HG03378 (cell line): Measurements from ENCODE around the gene TMCO1.
"Not testable (repeated sequence)": the region's sequence is repeated elsewhere in the genome, so short reads cannot be mapped to it uniquely, and the experiment has no call there.

Experiments
- ATAC-seq: cut with Tn5 transposase; IDR thresholded peaks from one replicate; pipeline ENCODE4 v1.9.1; 2021; ENCODE audit warnings: mild to moderate bottlenecking, moderate library complexity; ENCODE audit not compliant: unreplicated experiment

The TMCO1 gene, protein sequence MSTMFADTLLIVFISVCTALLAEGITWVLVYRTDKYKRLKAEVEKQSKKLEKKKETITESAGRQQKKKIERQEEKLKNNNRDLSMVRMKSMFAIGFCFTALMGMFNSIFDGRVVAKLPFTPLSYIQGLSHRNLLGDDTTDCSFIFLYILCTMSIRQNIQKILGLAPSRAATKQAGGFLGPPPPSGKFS

DNA sequence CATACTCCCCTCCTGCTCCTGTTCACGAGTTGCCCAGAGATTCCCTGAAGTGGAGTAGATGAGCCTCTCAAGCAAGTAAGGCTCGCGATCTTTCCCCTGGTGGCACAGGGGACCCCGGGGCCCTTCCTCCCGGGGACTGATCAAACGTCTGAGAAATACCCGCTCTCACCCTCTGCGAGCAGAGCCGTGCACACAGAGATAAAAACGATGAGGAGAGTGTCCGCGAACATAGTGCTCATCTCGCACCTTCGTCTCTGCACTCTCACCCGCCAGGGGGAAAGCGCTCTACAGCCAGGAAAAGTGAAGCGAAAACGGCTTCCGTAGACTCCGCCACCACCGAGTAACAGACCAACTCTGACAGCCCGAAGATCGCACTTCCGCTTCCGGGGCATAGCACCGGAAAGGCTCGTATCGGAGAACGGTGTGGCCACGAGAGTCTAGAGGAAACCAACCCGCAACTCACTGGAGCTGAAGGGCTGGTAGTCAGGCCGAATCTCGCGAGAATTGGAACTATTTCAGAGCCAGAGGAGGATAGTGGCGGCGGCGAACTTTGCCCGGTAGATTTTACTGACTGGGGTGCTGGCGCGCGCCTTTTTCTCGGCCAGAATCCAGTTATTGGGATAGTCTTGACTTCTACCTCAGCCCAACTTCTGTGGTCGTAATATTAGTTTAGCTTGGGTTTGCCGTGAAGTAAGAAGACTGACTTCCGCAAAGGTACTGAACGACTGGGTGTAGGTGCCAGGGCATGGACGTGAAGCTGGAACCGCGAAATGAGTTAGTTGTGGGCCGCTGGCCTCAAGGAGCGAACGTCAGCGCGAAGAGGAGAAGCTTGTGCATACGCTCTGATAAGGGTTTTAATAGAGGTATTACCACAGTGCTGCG, at the start of gene TMCO1:
TMCO1 (minus strand) TSS at position 356 of the 882 bp plus-strand sequence; CDS start at position 239, 117 bp downstream.
- ATAC-seq: peak; percentile 100

- no peak for ATAC-seq
Measured at GRCh38 chr1:165816826-165817497, 48.3 kb upstream of the TMCO1 start.

- ATAC-seq: no peak
Measured at GRCh38 chr1:165816157-165816556, 47.5 kb upstream of the TMCO1 start.

GRCh38 chr1:165815725-165816124, 47.1 kb upstream of the TMCO1 start:
- ATAC-seq: no peak

DNA sequence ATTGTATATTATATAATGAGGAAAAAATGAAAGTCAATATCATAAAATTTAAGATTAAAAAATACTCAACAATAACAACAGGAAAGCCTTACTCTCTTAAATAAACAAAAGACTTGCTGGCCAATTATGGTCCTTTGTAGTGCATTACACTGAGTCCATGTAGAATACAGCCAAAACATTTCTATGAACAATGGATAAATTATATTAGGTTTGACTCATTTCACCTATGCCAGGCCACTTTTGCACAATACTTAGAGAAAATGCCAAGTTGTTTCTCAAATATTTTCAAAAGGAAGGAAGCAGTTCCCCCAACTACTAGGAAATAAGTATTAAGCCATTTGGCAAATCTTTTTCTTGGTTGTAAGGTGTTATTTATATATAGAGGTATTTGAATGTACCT, 38.9 kb upstream of the TMCO1 start:
- no peak for ATAC-seq

- not testable (repeated sequence) for ATAC-seq
Measured at GRCh38 chr1:165804513-165804912, 35.8 kb upstream of the TMCO1 start.

- no peak for ATAC-seq
Measured at GRCh38 chr1:165799387-165799786, 30.7 kb upstream of the TMCO1 start.

DNA sequence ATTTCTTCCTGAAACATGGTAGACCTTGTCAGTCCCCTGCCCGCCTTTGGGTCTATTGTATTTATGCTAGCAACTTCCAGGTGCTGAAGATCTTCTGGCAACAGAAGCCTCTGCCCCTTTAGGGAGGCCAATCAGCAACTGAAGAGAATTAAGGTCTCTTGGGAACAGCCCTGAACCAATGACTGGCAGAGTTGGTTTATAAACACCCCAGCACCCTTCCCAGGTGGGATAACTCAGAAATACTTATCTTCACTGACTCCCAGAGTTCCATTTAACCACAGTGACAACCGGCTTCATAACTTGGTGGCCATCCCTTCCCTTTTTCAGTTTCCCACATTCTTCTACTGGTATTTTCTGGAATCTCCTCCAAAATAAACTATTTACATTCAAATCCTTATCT, 27.2 kb upstream of the TMCO1 start:
- ATAC-seq: no peak

DNA sequence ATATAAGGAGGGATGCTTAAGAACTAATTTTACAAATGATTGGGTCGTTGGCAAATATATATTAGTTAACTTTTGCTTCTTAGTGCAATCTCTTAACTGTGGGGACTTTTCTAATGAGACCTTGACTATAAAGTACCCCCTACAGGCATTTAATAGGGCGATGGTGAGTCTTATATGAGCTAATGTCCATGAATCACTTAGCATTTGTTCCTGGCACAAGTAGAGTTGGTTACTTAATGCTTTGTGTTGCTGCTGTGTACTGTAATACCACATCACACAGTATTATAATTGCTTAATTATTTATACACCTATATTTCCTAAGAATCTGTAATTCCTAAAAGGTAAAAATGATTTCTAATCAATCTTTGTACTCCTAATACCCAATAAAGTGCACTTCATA, 25.3 kb upstream of the TMCO1 start:
- no peak for ATAC-seq

GRCh38 chr1:165787741-165788140, 19.1 kb upstream of the TMCO1 start:
- ATAC-seq: no peak

GRCh38 chr1:165783519-165783918, 14.9 kb upstream of the TMCO1 start:
- ATAC-seq: not testable (repeated sequence)

- not testable (repeated sequence) for ATAC-seq
Measured at GRCh38 chr1:165778197-165778596, 9.5 kb upstream of the TMCO1 start.

DNA sequence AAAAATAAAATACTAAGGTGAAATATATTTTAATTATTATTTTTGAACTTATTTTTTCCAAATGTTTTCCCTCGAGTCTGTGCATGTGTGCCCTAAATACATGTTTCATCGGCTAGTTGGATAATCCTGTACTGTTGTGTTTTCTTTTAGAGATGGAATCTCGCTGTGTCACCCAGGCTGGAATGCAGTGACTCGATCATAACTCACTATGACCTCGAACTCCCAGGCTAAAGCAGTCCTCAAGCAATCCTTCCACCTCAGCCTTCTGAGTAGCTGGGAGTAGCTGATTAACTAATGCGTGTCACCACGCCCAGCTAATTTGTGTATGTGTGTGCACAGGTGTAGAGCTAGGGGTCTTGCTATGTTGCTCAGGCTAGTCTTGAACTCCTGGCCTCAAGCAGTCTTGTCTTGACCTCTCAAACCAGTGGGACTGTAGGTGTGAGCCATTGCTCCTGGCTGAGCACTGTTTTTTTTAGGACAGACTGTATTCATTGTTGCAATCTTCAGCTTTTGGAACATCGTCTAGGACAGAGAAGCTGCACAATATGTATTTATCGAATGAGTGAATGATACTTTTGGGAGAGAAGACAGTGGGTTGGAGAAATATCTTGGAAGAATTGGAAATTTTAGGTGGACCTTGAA, 4.8 kb upstream of the TMCO1 start:
- ATAC-seq: no peak

- no peak for ATAC-seq
Measured at GRCh38 chr1:165772739-165773138, 4.1 kb upstream of the TMCO1 start.

DNA sequence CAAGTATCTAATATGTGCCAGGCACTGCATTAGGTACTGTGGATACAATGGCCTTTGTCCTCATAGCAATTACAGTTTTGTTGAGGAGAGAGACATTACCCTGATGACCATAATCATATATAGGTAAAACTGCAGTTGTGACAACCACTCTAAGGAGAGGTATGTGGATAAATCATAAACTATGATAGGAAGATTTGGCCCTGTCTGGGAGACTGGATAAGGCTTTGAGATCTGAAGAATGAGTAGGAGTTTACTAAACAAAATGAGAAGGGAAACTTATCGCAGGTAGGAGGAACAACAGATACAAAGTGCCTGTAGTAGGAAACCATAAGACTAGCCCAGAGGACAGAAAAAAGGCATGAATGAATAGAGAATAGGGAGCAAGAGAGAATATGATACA, 4.4 kb downstream of the TMCO1 start:
- ATAC-seq: no peak

DNA sequence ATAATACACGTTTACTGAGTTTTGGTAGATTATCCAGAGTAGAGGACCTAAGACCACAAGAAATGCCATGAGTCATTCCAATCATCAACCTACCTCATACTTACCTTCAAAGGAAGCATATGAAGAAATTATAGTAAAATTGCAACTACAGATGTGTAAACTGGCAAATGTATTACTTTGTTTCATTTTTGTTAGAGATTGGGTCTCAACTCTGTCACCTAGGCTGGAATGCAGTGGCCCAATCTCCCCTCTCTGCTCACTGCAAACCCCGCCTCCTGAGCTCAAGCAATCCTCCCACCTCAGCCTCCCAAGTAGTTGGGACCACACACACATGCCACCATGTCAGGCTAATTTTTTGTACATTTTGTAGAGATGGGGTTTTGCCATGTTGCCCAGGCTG, 5.2 kb downstream of the TMCO1 start:
- no peak for ATAC-seq

DNA sequence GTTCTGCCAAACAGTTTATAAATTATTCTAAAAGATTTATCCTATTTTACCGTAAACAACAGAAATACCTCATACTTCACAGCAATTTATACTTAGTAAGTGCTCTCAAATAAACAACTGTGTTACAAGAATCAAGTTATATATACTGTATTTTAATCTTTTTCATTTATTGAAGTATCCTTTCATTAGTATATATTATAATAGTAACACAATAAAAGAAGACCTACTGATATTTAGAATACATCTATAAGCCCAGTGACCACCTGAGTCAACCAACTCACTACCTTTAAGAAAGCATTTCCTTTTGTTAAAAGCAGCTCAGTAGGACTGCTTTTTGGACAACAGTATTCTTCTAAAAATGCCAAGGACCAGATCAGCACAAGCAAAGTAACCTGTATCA, 5.9 kb downstream of the TMCO1 start:
- ATAC-seq: no peak

DNA sequence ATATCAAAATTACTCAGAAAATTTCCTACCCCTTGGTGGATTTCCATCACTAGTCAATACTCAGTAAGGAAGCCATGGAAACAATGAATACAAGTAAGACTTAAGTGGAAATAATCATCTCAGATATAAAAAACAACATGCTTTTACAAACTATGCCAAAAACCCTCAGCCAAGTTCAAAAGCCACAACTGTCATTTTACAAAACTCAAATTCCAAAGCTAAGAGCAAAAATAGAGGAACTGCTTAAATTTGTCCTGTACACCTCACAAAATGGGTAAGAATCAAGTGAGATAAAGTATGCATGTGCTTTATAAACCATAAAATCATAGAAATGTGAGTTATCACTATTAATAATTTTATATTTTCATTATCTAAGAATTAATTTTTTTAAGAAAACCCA, 9.6 kb downstream of the TMCO1 start:
- ATAC-seq: no peak

DNA sequence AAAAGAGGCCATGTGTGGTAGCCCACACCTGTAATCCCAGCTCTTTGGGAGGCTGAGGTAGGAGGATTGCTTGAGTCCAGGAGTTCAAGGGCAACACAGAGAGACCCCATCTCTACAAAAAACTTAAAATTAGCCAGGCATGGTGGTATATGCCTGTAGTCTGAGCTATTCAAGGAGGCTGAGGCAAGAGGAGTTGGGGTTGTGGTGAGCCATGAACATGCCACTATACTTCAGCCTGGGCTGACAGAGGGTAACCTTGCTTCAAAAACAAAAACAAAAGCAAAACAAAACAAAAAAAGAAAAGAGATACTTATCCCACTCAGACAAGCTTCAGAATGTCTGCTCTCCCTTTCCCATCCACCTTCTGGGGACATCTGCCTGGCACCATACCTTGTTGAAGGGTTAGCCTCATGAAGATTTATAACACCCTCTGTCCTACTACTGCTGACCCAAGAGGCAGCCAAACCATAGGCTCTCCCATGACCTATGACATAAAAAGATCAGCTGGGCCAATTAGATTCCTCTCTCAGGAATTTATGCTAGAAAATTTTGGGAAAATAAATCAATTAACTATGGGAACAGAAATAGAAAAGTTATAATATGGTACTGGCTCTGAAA, 13.2 kb downstream of the TMCO1 start:
- ATAC-seq: no peak

- ATAC-seq: peak; percentile 93
Measured at GRCh38 chr1:165753934-165754333, 14.7 kb downstream of the TMCO1 start.

DNA sequence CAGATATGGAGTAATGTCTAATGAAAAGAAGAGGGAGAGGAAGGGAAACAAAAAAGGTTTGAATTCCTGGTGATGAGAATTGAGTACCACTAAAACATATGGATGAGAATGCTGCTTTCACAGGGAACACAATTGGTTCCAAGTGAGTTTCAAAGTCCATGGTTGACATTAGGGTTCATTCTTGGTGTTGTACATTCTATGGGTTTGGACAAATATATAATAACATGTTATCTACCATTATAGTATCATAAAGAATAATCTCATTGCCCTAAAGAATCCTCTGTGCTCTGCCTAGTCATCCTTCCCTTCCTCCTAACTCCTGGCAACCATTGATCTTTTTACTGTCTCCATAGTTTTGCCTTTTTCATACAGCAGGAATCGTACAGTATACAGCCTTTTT, 20.1 kb downstream of the TMCO1 start:
- ATAC-seq: no peak
